ENCODE measurements around the gene GASK1A.
"Not testable (repeated sequence)": the region's sequence is repeated elsewhere in the genome, so short reads cannot be mapped to it uniquely, and the experiment has no call there.

The GASK1A gene

DNA sequence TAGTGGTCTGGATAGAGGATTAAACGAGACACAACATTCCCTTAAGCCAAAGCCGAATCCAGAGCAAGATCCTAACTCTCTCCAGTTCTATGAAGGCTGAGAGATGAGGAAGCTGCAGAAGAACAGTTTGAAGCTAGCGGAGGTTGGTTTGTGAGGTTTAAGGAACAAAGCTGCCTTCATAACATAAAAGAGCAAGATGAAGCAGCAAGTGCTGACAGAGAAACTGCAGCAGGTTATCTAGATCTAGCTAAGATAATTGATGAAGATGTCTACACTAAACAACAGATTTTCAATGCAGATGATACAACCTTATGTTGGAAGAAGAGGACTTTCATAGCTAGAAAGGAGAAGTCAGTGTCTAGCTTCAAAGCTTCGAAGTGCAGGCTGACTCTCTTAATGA lies 14.8 kb upstream of the GASK1A start:
- no peak for ATAC-seq (replicated peaks; ENCODE audit: extremely low read depth, poor library complexity, severe bottlenecking)
- no peaks in the 10 kb centered on the region for H3K9me3 Mint-ChIP-seq

DNA sequence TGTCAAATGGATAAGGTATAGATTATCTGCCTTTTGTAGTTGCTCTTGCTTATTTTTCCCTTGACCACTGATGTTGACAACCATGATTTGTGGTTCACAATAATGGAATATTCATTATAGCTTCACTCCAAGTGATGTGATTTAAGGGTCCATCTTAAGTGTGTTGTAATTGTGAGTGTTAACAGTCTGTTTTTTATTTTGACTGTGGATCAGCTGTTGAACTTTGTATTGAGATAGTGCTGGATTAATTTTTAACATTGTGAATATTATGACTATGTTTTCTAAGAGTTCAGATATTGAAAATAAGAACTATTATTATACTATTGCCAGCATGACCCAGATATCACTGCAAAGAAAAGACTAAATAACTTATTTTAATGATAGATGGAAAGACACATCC lies 8.6 kb upstream of the GASK1A start:
- ATAC-seq (replicated peaks; ENCODE audit: extremely low read depth, poor library complexity, severe bottlenecking) (no peak), DNase-seq (ENCODE audit: low spot score in 2 of 2) (no peak)
- peaks cover 14% of the 10 kb centered on the region for H3K9me3 Mint-ChIP-seq
- no peak overlapping the region for H3K27ac Mint-ChIP-seq (ENCODE audit: low read depth)
- no peak overlapping the region for H3K4me3 Mint-ChIP-seq
- H3K4me1 Mint-ChIP-seq = no peaks in the 10 kb centered on the region
- H3K27me3 Mint-ChIP-seq = peaks cover 7% of the 10 kb centered on the region
- no peaks in the 10 kb centered on the region for H3K36me3 Mint-ChIP-seq (ENCODE audit: insufficient read depth)

More for the DNA sequence above, 14.8 kb upstream of the GASK1A start:
- no peak overlapping the region for H3K27ac Mint-ChIP-seq (ENCODE audit: low read depth)
- no peak for DNase-seq (ENCODE audit: low spot score in 2 of 2)
- H3K36me3 Mint-ChIP-seq (ENCODE audit: insufficient read depth) = no peaks in the 10 kb centered on the region
- H3K4me1 Mint-ChIP-seq = peaks cover 5% of the 10 kb centered on the region
- no peak overlapping the region for H3K4me3 Mint-ChIP-seq
- H3K27me3 Mint-ChIP-seq = peaks cover 14% of the 10 kb centered on the region

DNA sequence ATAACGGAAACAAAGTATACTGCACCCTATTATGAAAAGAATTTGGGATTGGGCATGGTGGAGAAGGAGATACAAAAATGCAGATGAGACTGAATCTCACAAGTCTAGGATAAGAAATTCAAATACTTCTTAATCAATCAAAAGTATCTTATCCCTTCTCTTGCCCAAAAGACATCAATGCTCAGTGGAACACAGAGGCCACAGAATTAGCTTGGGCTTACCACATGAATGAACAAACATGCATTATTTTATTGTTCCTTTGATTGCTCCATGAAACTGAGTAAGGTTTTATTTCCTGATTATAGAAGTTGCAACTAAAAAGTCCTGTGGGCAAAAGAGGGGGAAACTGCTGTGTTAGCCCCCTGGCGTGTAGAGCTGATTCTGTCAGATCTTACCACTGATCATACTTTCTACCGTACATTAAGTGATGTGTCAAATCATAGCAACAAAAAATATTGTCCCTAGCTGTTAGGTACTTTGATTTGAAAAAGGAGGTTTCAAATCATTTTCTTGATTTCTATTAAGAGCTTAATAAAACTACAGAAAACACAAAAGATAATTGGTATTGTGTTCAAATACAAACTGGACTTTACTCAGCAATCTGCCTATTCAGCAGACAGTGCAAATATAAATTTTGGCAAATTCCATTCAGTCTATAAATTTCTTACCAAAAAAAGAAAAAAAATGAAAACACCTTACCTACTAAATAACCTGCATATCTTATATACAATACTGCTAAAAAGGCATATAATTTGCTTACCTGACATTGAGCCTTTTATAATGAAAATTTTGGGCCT lies 7.9 kb upstream of the GASK1A start:
- Mint-ChIP-seq H3K36me3 (ENCODE audit: insufficient read depth) (no peaks in the 10 kb centered on the region), H3K4me3 (no peak overlapping the region), H3K27ac (ENCODE audit: low read depth) (no peak overlapping the region), H3K27me3 (peaks cover 13% of the 10 kb centered on the region), H3K4me1 (no peaks in the 10 kb centered on the region), H3K9me3 (peaks cover 19% of the 10 kb centered on the region)
- ATAC-seq (replicated peaks; ENCODE audit: extremely low read depth, poor library complexity, severe bottlenecking) (no peak), DNase-seq (ENCODE audit: low spot score in 2 of 2) (no peak)

DNA sequence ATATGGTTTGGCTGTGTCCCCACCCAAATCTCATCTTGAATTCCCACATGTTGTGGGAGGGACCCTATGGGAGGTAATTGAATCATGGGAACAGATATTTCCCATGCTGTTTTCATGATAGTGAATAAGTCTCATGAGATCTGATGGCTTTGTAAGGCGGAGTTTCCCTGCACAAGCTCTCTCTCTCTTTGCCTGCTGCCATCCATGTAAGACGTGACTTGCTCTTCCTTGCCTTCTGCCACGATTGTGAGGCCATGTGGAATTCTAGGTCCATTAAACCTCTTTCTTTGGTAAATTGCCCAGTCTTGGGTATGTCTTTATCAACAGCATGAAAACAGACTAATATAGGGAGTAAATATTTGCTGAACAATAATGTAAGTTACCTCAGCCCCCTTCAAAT lies 4.2 kb upstream of the GASK1A start:
- not testable (repeated sequence) for H3K4me3 Mint-ChIP-seq
- peaks cover 41% of the 10 kb centered on the region for H3K27me3 Mint-ChIP-seq

DNA sequence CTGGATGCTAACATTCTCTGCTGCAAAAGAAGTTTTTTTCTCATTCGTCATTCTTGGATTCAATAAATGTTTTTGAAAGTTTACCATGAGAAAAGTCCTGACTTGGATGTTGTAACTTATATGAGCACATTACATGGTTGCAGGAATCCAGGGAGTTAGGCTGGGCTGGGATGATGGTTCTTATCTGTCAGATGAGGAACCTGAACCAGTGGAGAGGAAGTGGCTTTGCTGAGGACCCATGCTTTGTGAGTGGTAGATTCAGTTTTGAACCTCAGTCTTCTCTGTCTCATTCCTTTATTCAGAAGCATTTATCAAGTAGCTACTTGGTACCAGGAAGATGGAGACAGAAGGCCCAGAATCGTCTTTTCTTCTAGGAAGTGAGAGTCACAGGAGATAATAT lies 3.7 kb upstream of the GASK1A start:
- Mint-ChIP-seq H3K4me3 (no peak overlapping the region), H3K36me3 (ENCODE audit: insufficient read depth) (no peaks in the 10 kb centered on the region), H3K4me1 (peaks cover 10% of the 10 kb centered on the region), H3K27me3 (peaks cover 47% of the 10 kb centered on the region), H3K9me3 (peaks cover 19% of the 10 kb centered on the region), H3K27ac (ENCODE audit: low read depth) (no peak overlapping the region)
- no peak for DNase-seq (ENCODE audit: low spot score in 2 of 2)
- ATAC-seq (replicated peaks; ENCODE audit: extremely low read depth, poor library complexity, severe bottlenecking) = no peak

More for the DNA sequence above, 4.2 kb upstream of the GASK1A start:
- H3K9me3 Mint-ChIP-seq = peaks cover 19% of the 10 kb centered on the region
- DNase-seq (ENCODE audit: low spot score in 2 of 2); H3K36me3 Mint-ChIP-seq (ENCODE audit: insufficient read depth); ATAC-seq (replicated peaks; ENCODE audit: extremely low read depth, poor library complexity, severe bottlenecking); H3K27ac Mint-ChIP-seq (ENCODE audit: low read depth): not testable (repeated sequence)
- peaks cover 10% of the 10 kb centered on the region for H3K4me1 Mint-ChIP-seq

DNA sequence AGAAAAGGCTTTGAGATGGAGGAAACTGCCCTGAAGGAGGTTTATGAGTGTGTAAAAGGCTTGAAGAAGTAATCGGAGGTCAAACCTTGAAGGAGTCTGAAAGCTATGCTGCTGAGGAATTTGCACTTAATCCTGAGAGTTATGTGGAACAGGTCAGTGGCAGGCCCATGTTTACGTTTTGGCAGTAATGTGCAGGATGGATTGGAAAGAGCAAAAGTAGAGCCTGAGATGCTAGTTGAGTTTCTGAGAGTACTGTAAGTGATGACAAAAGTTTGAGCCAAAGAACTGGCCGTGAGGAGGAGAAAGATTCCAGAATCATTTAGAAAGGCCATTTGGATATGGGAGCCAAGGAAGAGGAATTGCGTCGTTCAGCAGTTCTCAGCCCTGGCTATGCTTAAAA lies 3.2 kb upstream of the GASK1A start:
- H3K4me3 Mint-ChIP-seq = no peak overlapping the region
- H3K9me3 Mint-ChIP-seq = peaks cover 19% of the 10 kb centered on the region
- ATAC-seq (replicated peaks; ENCODE audit: extremely low read depth, poor library complexity, severe bottlenecking) = no peak
- H3K36me3 Mint-ChIP-seq (ENCODE audit: insufficient read depth) = no peaks in the 10 kb centered on the region
- H3K27ac Mint-ChIP-seq (ENCODE audit: low read depth) = no peak overlapping the region
- peaks cover 52% of the 10 kb centered on the region for H3K27me3 Mint-ChIP-seq
- no peak for DNase-seq (ENCODE audit: low spot score in 2 of 2)
- peaks cover 10% of the 10 kb centered on the region for H3K4me1 Mint-ChIP-seq

DNA sequence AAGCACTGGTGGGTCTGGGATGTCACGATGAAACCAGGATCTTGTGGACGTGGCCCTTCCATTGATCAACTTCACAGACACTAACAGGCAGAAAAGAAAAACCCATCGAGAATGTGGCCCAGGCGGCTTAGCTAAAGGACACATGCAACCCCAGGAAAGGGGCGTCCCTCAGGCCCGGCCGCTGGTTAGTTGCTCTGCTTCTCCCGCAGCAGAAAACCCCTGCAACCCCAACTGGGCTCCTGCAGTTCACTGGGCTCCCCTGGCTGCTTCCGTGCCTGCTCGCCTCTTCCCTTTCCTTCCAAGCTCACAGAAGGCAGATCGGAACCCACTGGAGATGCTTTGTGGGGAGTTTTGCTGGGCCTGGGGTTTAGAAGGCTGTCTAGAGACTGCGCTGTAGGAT lies 1.1 kb downstream of the GASK1A start:
- Mint-ChIP-seq H3K27me3 (peaks cover 57% of the 10 kb centered on the region), H3K4me3 (peak overlapping the region; percentile 66), H3K4me1 (peaks cover 10% of the 10 kb centered on the region), H3K27ac (ENCODE audit: low read depth) (no peak overlapping the region), H3K36me3 (ENCODE audit: insufficient read depth) (no peaks in the 10 kb centered on the region), H3K9me3 (peaks cover 7% of the 10 kb centered on the region)
- DNase-seq (ENCODE audit: low spot score in 2 of 2) (no peak), ATAC-seq (replicated peaks; ENCODE audit: extremely low read depth, poor library complexity, severe bottlenecking) (no peak)

DNA sequence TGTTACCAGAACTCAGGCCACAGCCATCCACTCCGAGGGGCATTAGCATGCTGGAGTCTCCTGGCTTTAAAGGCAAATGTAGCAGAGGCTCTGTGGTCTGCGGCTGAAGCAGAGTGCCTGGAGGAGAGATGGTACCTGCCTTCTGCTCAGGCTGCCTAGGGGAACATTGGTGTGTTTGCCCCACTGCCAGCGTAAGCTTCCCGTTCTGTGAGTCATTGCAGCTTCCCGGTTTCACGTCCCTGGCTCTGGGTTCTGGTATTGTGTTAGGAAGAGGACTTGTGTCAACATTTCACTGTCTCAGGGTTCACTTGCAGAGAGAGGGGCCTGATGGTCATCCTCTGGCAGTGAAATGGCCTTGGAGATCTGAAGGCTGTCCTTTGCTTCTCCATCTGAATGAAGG lies 1.8 kb downstream of the GASK1A start:
- H3K36me3 Mint-ChIP-seq (ENCODE audit: insufficient read depth) = no peaks in the 10 kb centered on the region
- H3K4me3 Mint-ChIP-seq = no peak overlapping the region
- H3K27ac Mint-ChIP-seq (ENCODE audit: low read depth) = no peak overlapping the region
- DNase-seq (ENCODE audit: low spot score in 2 of 2) (no peak), ATAC-seq (replicated peaks; ENCODE audit: extremely low read depth, poor library complexity, severe bottlenecking) (no peak)
- peaks cover 50% of the 10 kb centered on the region for H3K27me3 Mint-ChIP-seq
- peaks cover 2% of the 10 kb centered on the region for H3K9me3 Mint-ChIP-seq
- H3K4me1 Mint-ChIP-seq = peaks cover 10% of the 10 kb centered on the region

DNA sequence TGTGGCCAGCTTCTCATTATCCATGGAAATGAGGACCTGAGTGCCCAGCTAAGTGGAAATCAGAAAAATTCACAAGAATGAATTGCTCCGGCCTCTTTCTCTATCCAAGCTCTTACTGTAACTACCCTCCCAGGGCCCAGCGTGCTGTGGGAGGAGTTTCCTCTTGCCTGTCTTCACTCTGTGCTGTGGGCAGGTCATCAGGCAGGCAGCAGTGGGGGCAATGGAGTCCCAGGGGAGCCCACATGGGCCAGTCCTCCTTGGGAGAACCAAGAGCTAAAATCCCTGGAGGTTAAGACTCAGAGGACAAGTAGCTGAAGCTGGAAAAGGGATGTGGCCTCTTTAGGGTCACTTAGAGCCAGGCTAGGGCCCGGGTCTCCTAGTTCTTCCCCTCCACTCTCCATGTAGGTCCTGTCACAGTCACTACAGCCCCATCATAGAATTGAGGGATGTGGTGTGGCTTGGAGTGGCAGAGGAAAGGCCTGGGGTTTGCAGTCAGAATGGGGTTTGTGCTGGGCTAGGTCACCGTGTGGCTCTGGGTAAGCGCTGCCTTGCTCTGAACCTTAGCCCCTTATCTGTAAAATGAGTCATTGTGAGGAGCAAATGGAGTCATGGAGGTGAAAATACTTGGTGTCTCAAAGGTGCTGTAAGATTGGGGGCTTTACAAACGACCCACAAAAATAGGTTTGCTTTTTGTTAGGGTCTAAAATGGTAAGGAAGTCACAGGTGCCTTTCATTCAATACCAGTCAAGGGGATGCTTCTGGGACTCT lies 3.7 kb downstream of the GASK1A start:
- peaks cover 10% of the 10 kb centered on the region for H3K4me1 Mint-ChIP-seq
- no peaks in the 10 kb centered on the region for H3K9me3 Mint-ChIP-seq
- H3K27ac Mint-ChIP-seq (ENCODE audit: low read depth) = no peak overlapping the region
- no peak overlapping the region for H3K4me3 Mint-ChIP-seq
- DNase-seq (ENCODE audit: low spot score in 2 of 2) (no peak), ATAC-seq (replicated peaks; ENCODE audit: extremely low read depth, poor library complexity, severe bottlenecking) (no peak)
- H3K27me3 Mint-ChIP-seq = peaks cover 37% of the 10 kb centered on the region
- H3K36me3 Mint-ChIP-seq (ENCODE audit: insufficient read depth) = no peaks in the 10 kb centered on the region

DNA sequence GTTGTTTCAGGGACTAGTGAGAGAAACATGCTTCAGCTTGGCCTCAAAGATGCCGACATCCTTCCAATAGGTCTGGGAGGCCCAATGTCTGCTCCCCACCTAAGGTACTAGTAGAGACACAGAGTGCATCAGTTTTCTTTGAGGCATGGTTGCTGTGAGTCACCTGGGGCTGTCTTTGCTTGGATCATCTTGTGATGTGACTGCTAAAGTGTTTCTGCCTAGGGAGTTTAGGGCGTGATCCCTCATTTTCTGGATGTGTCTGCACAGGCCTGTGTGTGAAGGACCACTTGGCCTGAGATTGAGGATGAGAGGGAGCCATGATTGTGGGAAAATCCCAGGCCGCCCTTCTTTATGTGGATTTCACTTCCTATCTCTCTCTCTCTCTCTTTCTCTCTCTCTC lies 4.8 kb downstream of the GASK1A start:
- Mint-ChIP-seq H3K4me3 (no peak overlapping the region), H3K27me3 (peaks cover 34% of the 10 kb centered on the region), H3K36me3 (ENCODE audit: insufficient read depth) (no peaks in the 10 kb centered on the region), H3K4me1 (peaks cover 6% of the 10 kb centered on the region), H3K9me3 (no peaks in the 10 kb centered on the region), H3K27ac (ENCODE audit: low read depth) (no peak overlapping the region)
- DNase-seq (ENCODE audit: low spot score in 2 of 2) (no peak), ATAC-seq (replicated peaks; ENCODE audit: extremely low read depth, poor library complexity, severe bottlenecking) (no peak)

DNA sequence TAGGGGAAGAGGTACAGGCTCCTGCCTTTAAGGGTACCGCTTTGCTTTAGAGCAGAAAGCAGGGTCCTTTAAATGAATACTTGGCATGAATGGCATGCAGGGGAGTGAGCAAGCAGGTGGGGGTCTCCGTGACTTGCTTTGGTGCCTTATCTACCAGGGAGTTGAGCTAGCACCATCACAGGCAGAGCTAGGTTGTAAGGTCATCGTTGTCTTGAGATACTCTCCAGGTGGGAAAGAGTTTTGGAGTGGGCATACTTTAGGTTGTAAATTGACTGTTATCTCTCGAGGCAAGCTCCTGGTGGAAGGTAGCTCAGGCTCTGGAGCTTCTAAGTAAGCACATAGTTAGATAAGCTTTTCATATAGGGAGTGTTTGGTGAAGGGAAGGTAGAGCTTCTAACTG lies 5.6 kb downstream of the GASK1A start:
- Mint-ChIP-seq H3K4me3 (no peak overlapping the region), H3K4me1 (no peaks in the 10 kb centered on the region), H3K27ac (ENCODE audit: low read depth) (no peak overlapping the region), H3K9me3 (no peaks in the 10 kb centered on the region), H3K27me3 (peaks cover 29% of the 10 kb centered on the region), H3K36me3 (ENCODE audit: insufficient read depth) (no peaks in the 10 kb centered on the region)
- no peak for ATAC-seq (replicated peaks; ENCODE audit: extremely low read depth, poor library complexity, severe bottlenecking)
- no peak for DNase-seq (ENCODE audit: low spot score in 2 of 2)

DNA sequence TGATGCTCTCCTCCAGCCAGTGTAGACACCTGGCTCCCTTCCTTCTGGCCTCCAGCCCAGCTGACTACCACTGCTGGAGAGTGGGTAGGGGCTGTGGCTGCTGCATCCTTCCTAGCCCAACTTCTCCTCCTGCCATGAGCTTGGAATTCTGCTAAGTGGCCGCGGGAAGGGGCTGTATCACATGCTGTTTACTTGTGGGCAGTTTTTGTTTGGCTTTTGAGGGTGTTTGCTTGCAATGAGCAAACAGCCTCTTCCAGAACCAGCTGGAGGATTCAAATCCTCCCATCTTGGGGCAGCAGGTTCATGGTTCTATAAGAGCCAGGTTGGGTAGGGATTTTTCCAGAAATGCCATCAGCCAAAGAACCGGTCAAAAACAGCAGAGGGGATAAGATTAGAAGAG lies 9.0 kb downstream of the GASK1A start:
- DNase-seq (ENCODE audit: low spot score in 2 of 2) = no peak
- Mint-ChIP-seq H3K9me3 (no peaks in the 10 kb centered on the region), H3K27me3 (peaks cover 9% of the 10 kb centered on the region), H3K4me1 (no peaks in the 10 kb centered on the region), H3K36me3 (ENCODE audit: insufficient read depth) (no peaks in the 10 kb centered on the region), H3K4me3 (no peak overlapping the region), H3K27ac (ENCODE audit: low read depth) (no peak overlapping the region)
- no peak for ATAC-seq (replicated peaks; ENCODE audit: extremely low read depth, poor library complexity, severe bottlenecking)

DNA sequence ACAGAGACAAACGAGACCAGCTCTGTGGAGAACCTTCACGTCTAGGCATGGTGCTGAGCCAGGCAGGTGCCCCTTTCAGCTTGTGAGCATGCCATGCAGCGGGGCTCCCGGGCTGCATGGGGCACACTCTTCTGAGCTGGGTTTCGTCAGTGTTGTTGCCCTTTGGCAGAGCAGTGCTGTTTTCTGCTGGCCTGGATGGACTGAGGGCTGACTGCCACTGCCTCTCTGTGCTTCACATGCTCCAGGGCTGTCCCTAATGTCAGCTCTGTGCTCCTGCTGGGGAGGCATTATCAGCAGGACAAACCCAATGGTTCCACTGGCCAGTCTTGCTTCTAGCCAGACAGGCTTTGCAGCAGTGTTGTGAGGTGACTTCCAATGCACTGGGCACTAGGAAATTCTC lies 9.5 kb downstream of the GASK1A start:
- Mint-ChIP-seq H3K4me1 (no peaks in the 10 kb centered on the region), H3K36me3 (ENCODE audit: insufficient read depth) (no peaks in the 10 kb centered on the region), H3K27me3 (peaks cover 9% of the 10 kb centered on the region), H3K4me3 (no peak overlapping the region), H3K9me3 (no peaks in the 10 kb centered on the region), H3K27ac (ENCODE audit: low read depth) (no peak overlapping the region)
- no peak for DNase-seq (ENCODE audit: low spot score in 2 of 2)
- no peak for ATAC-seq (replicated peaks; ENCODE audit: extremely low read depth, poor library complexity, severe bottlenecking)

Data from central memory CD8-positive, alpha-beta T cell (primary cell).